Hematopoietic multipotent progenitor cell treated with erythropoietin and hydrocortisone succinate and interleukin-3 and kit ligand, for 4 days (in vitro differentiated cells): ENCODE data around the gene EVI5.

ENCODE experiments used
- DNase-seq: peaks from one replicate; pipeline ENCODE4 v3.0.0-alpha.2; 2015

Gene EVI5

DNA sequence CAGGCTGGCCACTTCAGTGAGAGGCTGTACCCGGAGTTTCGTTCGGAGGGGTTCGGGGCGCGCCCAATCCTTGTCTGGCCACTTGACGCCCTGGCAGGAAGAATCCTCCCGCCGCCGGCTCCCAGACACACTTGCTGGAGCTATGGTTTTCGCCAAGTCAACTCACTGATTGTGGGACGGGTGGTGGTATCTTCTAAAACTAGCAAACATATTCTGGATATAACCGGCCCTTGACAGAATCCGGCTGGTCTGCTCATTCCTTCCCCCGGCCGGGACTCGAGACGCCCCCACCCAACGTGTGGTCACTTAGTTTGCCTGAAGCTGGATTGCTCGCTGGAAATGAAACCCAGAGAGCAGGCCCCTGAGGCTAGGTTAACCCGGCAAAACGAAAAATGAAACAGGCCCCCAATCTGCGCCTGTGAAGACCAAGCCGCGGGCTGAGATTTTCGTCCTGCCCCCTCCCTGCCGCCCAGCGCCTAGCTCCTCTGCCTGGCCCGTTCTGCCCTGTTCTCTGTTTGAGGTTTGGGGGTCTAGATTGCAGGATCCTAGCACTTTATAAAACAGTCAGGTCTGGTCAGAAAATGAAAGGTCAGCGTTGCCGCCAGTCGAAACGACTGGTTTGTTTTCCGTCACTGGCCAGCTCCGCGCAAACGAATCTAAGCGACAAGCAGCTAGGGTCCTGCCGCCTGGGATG is 302.8 kb downstream of the EVI5 start:
- DNase-seq, result no peak

DNA sequence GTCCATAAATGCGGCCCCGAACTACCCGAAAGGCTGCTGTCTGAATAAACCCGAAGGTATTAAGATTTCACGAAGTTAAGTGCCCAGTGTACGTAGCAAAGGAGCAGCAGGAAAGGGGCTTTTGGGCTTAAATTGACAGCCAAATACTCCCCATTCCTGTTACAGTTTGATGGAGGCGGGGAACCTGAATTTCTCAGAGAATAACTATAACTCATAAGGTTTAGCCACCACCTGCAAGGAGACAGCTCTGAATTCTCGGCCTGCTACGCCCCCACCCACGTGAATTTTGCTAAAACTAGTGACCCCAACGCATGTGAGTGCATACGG is 303.3 kb downstream of the EVI5 start:
- no peak for DNase-seq

DNA sequence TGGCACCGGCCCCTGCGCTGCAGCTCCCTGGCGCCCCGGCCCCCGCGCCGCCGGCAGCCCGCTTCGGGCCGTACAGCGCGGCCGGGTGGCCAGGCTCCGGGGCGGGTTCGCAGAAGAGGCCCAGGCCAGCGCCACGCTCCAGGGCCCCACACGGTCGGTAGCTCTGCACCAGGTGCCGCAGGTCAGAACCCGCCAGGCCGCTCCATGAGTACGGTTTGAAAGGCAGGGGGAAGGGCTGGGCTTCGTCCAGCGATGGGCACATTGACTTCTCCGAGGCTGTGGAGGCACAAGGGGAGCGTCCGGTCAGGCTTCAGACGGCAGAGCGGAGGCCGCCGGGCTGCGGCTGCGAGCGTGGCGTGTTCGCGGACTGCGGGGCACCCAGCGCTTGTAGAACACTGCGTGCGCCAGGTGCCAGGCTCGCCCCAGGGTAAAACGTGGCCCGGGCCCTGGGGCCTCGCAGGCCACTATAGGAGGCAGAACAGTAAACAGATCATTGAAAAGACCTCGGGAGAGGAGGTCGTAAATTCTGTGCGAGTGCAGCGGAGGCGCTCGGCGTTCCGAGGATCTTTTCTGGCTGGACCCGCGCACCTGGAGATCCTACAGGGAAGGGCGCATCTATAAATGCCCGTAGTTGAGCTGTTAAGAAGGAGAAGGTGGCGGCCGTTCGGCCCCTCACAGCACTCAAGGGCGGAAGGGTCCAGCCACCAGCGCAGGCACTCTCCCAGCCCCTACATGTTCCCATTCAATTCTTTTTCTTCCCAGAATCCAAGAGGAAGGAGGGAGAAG is 303.9 kb downstream of the EVI5 start:
- no peak for DNase-seq

DNA sequence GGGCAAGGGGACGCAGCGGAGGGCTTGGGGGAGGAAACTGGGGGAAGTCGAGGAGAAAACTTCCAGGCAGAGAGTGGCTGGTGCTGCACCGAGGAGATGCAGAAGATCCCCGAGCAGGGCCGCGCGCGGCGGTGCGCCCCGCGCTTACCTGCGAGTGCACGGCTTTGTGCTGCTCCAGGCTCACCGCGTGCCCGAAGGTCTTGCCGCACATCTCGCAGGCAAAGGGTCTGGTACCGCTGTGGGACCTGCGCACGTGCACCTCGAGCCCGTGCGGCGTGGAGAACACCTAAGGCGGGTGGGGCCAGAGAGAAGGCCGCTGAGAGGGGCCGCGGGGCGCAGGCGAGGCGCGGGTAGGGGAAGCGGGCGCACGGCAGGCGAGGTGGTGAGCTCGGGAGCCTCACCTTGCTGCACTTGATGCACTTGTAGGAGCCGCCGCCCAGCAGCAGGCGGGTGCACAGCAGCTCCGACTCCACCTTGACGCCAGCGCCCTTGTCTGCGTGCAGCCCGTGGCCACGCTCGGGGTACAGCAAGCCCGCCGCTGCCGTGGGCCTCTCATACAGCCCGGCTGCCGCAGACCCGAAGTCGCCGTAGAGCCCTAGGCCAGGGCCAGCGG is 304.6 kb downstream of the EVI5 start:
- DNase-seq, result no peak

DNA sequence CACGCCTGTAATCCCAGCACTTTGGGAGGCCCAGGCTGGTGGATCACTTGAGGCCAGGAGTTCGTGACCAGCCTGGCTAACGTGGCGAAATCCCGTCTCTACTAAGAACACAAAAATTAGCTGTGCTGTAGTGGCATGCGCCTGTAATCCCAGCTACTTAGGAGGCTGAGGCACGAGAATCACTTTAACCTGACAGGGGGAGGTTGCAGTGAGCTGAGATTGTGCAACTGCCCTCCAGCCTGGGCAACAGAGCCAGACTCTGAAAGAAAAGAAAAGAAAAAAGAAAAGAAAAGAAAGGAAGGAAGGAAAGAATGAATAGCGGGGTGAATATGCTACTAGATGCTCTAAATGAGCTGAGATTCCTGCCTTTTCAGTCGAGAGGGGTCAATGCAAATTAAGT is 305.3 kb downstream of the EVI5 start:
- no peak for DNase-seq

DNA sequence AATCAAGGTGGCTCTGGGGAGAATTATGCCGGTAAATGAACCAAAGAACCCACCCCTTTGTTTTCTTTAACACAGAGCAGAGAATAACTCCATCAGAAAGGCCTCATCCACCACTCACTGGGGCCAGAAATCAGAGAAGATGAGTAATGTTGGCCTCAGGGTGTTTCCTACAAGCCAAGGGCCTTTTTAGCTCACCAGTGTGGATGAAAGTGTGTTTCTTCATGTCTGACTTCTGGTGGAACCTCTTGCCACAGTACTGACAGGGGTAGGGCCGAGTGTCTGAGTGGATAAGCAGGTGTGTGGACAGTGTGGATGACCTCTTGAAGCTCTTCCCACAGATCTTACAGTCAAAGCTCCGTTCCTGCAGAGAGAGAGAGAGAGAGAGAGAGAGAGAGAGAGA is 306.5 kb downstream of the EVI5 start:
- DNase-seq, result no peak

DNA sequence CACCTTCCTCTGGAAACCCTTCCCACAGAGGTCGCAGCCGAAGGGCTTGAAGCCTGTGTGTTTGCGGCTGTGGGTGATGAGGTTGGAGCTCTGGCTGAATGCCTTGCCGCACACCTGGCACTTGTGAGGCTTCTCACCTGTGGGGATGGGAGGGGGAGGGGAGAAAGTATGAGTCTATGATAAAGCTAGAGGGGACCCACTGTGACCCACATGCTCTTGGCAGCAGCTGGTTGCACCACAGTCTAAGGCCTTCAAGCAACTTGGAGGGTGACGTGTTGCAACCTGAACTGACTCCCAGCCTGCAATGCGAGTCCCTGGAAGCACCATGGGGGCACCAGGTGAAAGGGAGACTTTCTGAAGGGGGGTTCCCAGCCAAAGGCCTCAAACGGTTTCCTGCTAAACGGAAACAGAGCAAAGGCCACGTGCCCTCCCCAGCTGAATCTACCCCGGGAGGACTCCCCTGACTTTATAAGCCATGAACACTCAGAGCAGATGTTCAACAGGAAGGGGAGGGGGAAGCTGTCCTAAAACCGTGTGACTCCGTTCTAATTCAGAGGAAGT is 308.8 kb downstream of the EVI5 start:
- peak; percentile 74 for DNase-seq

DNA sequence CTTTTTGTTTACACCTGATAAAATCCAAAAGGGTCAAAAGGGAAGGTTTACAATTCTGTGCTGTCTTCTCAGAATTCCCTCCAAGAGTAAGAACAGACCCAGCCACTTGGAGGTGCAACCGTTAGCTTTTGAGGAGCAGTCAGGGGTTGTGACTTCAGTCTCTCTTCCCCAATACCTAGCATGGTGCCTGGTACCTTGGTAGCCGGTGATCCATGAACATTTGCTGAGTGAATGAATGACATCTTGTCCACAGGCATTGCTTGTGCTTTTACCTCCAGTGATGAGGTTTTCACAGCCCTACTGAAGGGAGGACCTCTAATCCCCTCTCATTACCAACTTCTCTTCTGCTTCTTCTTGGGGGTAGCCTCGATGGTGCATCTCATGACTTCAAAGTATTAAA is 309.9 kb downstream of the EVI5 start:
- DNase-seq, result no peak

DNA sequence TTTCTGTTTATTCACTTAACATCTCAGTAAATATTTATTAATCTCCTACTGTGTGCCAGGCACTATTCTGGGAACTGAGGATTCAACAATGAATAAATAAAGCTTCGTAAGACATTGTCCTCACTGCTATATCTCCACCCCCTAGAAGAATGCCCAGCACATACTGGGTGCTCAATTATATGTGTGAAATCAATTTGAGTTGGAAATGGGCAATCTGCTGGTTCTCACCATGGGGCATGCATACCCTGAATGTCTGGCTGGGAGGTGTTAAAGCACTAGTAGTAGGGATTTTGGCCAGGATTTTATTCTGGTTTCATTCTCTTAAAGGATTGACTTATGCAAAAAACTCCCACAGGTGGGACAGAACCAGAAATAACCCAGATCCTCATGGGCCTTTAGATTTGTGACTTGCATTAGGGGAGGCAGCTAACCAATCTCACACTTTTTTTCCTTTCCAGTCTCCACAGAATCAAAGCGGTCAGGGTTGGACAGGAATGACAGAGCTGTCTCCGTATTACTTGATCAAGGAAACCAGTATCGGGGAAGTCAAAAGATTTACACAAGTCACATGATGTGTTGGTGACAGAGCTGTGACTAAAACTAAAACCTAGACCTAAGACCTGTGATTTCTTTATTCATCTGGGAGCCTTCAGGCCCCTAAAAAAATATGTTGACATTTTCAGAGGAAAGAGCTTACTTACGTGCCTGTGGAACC is 311.0 kb downstream of the EVI5 start:
- DNase-seq, result no peak

DNA sequence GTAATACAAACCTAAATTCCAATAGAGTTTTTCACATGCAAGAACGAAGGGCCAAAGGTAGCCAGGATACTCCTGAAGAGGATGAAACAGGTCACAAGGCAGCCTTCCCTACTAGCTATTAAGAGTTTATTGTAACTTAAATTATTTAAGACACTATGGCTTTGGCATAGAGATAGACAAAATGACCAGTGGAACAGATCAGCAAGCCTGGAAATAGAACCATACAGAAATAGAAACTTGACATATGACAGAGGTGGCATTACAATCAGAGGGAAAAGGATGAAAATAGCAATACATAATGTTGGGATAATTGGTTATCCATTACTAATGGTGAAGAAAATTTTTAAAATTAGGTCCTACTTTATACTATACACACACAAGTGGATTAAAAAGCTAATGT is 314.7 kb downstream of the EVI5 start:
- no peak for DNase-seq

DNA sequence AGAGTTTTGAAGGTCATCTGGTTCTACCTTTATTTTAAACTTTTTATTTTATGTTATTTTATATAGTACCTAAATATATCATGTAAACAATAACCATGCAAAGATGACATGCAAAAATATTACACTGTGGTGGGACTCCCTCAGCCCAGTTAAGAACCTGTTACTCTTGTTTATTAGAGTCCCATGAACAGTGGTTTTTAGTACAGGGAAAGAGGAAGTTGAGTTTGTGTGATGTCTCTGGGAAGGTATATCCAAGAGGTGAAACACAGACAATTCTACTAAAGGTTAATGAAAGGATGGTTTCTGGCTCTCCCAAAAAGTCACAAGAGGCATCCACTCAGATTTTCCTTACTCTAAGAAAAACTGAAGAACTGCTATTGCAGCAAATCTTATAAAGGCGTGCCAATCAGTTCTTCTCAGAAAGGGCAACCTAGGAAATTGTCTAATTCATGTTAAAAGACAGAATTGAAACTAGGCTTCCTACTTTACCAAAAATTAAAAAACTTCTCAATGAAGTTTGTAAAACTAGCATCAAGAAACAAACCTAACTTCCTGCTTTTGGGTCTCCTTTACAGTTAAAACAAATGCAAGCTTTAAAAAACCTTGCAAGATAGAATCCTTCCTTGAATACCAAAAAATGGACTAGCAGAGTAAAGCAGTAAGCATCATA is 318.1 kb downstream of the EVI5 start:
- peak; percentile 53 for DNase-seq

DNA sequence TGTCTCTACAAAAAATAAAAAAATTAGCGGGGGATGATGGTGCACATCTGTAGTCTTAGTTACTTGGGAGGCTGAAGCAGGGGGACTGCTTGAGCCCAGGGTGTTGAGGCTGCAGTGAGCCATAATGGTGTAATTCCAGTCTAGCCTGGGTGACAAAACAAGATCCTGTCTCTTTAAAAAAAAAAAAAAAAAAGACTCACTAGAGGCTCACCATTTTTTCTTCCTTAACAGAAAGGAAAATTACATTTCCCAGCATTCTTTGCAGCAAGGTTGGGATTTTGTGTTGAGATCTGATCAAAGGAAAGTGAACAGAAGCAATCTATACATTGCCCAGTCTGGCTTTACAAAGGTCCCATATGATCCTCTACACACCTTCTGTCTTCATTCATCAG is 319.7 kb downstream of the EVI5 start:
- DNase-seq, result no peak

- no peak for DNase-seq
Measured at GRCh38 chr1:92464588-92465255, 320.2 kb downstream of the EVI5 start.

DNA sequence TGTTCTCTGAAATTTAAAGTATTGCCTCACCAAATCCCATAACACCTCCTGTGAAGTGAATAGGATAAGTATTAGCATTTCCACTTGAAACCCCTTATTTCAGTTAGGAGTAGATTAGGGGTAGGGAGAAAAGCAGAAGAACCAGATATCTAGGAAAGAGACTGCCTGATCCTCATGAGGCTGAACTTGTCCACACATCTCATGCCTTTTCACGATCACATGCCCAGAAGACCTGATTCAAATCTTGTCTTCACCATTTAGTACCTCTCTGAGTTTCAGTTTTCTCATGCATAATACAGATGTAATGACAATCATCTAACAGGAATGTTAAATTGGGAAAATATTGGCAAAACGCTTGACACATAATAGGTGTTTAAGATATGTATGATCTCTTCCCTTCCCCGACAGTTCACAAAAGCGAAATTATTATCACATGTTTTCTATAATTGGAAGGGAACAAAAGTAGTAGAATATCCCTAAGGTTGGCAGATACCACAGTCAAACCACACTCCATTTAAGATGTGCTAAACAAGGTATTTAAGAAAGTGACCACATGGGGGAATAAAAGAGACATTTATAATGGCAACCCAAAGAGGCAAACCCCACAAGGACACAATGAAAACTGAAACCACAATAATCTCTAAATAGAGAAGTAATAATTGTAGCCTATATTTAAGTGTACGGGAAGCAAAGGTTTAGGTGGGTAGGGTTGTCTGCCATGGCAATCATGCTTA is 323.4 kb downstream of the EVI5 start:
- peak; percentile 88 for DNase-seq

GRCh38 chr1:92459871-92460320 is 325.0 kb downstream of the EVI5 start:
- DNase-seq, result peak; percentile 93
